ENCODE measurements around the gene SH3RF1.
"Not testable (repeated sequence)": the region's sequence is repeated elsewhere in the genome, so short reads cannot be mapped to it uniquely, and the experiment has no call there.

The SH3RF1 gene

DNA sequence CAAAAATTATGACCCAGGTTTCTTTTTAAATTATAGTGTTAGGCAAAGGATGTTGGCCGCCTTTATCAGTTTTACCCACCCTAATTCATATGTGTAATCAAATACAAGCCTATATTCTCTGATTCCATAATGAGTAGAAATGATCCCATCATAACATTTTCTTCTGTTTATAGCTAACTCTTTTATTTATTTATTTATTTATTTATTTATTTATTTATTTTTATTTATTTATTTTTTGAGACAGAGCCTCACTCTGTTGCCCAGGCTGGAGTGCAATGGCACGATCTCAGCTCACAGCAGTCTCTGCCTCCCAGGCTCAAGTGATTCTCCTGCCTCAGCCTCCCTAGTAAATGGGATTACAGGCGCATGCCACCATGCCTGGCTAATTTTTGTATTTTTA, 7.1 kb upstream of the SH3RF1 start:
- in situ Hi-C loops (cut with MboI; ENCODE audit: low sequenced_read_pairs): not testable (repeated sequence)

DNA sequence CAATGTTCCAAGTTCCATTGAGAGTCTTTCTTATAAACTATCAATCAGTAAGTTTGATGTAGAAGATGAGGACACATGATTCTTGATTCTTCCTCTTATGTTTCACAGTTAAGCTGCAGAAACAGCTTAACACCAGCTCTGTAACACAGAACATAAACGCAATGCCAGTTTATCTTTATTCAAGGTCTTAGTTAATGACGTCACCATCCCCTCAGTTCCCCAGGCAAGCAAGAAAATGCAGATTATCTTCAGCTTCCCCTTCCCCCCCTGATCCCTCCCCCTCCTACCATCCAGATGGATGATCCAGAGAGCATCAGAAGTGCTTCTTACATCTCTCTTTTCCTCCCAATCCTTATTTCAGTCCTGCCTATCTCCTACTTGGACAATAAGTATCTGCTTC, 4.4 kb upstream of the SH3RF1 start:
- in situ Hi-C loops (cut with MboI; ENCODE audit: low sequenced_read_pairs): no loop called here

DNA sequence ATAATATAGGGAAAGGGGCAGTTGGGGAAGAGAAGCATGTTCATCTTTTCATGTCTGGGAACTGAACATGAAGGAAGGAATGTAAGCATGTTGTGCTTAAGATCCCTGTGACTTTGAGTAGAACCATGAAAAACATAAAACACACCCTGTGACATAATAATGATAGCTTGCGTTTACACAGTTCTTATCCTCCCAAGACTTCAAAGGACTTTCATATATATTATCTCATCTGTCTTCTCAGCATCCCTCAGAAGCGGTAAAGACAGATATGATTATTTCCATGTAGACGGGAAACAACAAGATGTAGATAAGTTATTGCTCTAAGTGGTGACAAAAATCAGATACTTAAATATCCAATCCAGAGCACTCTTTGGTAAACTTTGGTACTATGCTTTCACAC, 3.3 kb upstream of the SH3RF1 start:
- in situ Hi-C loops (cut with MboI; ENCODE audit: low sequenced_read_pairs): no loop called here

DNA sequence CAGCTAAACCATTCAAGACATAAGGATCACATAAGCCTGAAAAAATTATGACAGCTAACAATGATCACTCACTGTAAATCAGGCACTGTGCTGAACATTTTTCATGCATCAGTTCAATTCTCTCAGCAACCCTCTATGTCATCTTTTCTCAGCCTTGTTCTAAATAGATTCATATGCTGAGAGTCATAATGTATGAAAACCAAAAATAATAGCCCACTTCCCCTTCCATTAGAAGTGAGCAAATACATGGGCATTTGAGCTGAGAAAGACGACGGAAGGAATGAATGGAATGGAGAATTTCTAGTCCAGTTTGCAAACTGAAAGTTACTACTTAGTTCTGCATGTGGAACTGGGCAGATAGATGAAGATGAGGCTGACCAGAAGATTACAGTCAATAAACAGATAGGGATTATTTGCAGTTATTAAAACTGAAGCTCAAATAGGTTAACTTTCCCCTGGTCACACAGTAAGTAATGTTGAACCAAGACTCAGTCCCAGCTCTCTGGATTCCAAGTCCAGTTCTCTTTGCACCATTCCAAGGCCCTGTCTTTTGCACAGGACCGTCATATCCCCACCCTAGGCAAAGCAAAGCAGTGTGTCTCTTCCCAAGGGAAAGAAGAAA, 1.6 kb upstream of the SH3RF1 start:
- in situ Hi-C loops (cut with MboI; ENCODE audit: low sequenced_read_pairs): no loop called here

DNA sequence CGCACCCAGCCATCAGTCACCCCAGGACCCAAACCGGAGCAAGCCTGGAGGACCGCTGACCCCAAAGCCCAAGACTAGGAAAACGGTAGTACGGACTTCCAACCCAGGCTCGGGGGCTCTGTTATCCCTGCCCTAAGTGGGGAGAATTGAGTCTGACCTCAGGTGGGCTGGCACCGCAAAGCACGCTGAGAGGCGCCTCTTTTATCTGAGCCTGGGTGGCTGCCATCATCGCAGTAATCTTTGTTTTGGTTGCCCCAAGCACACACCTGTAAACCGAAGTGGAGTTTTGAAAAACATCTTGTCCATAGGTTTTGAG, 894 bp upstream of the SH3RF1 start:
- in situ Hi-C loops (cut with MboI; ENCODE audit: low sequenced_read_pairs): no loop called here

DNA sequence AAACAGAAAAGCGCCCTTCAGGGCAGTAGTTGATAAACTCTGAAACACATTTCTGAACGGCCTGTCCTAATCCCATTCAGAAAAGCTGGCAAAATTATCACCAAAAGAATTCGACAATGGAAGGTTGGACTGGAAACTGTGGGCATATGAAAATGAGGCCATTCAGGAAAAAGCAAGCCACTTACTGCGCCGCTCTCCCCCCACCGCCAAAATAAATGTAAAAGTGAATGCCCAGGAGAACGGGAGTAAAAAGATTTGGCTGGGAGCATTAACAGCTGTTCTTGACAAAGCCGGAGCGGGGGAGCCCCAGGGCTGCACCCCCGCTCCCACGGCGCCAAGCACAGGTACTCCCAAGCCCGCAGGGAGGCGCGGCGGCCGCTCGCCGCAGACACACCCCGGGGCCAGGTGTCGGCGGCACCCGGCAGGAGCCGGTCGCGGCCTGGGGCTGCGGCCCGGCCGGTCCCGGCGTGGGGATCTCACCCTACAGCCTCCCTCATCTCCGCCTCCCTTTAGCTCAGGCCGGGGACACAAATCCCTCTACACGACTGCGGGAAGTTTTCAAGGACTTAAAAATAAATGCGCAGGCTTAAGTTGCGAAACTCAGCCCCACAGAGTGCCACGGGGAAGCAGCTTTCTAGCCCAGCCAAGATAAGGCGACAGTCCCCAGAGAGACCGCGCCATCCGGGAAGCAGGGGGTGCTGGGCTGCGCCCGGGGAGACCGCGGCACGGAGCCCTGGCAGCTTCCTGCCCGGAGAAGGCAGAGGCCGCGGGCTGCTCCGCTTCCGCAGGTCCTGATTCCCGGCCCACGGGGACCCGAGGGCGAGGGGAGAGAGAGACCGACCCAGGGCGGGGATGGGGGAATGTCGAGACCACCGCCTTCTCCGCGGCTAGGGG, 593 bp downstream of the SH3RF1 start:
- in situ Hi-C loops (cut with MboI; ENCODE audit: low sequenced_read_pairs): no loop called here

DNA sequence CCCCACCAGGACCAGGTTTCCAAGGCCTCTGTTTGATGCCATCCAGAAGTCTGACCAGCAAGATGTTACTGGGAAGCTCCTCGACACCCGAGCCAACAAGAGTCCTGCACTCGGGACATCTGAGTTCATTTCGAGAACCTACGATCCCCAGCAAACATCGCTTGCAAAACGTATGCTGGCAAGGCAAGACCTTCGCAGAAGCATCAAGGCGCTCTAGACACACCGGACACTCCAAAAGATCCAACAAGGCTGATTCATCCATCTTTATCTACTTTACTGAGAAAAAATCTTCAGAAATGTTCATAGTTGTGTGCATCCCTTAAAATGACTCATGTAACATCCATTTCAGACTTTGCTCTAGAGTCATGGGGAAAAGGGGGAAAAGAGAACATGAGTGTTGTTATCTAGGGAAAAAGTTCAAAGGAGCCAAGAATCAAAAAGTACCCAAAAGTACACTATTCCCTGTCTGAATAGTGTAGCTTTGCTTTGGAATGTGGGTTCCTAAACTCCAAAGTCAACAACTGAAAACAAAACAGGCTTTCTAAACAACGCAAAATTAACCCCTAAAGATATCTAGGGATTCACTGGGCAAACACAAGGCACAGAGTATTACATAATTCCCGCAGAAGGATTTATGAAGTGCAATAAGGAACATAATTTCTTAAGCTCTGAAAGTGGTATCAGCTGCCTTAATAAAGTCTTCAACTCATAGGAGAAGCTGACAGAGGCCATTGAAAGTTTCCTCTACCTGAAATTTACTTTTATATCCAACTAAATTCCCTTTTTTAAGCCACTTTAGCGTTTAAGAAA, 1.6 kb downstream of the SH3RF1 start:
- in situ Hi-C loops (cut with MboI; ENCODE audit: low sequenced_read_pairs): no loop called here

DNA sequence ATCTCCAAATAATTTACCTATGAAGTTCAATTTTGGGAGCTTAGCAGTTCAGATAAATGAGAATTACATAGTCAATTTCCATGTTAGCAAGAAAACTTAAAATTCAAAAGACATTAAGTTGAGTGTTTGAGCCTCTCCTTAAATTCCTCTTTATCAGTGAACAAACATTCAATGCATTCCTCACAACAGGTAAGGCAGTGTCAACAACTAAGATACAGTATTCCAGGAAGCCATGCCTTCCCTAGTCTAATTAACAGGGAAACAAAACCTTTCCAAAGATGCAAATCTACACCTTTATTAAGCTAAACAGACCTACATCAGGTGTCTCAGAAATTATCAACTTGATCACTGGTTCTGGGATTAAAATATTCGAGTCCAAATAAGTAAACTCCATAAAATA, 3.7 kb downstream of the SH3RF1 start:
- in situ Hi-C loops (cut with MboI; ENCODE audit: low sequenced_read_pairs): no loop called here

DNA sequence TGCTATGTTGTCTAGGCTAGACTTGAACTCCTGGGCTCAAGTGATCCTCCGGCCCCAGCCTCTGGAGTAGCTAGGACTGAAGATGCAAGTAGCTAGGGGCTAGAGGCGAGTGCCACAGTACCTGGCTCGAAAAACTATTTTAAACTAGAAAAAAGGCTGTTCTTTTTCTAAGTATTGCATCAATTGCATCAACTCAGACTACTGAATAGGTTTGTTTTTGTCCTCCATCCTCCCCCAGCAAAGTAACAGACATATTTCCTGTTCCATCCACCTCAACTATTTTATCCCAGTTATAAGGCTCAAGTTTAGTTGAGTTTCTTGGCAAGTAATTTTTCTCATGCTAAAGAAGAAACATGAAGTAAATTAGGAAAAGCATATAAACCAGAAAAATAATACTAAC, 4.1 kb downstream of the SH3RF1 start:
- in situ Hi-C loops (cut with MboI; ENCODE audit: low sequenced_read_pairs): no loop called here

DNA sequence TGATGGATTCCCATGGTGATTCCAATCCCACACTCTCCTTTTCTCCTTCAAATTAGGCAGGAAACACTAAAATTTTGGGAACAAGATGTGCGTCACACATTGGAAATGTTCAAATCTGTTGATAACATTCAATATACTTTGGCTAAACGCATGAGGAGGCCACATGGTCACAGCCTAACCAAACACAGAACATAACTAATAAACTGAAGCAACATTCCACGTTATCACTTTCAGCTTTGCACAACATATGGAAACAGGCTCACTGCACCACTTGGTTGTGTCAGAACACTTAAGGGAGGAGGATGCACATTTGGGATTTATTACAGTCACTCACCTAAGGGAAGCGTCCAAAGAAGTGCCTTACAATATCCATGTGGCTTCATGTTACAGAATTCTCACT, 4.7 kb downstream of the SH3RF1 start:
- in situ Hi-C loops (cut with MboI; ENCODE audit: low sequenced_read_pairs): no loop called here

DNA sequence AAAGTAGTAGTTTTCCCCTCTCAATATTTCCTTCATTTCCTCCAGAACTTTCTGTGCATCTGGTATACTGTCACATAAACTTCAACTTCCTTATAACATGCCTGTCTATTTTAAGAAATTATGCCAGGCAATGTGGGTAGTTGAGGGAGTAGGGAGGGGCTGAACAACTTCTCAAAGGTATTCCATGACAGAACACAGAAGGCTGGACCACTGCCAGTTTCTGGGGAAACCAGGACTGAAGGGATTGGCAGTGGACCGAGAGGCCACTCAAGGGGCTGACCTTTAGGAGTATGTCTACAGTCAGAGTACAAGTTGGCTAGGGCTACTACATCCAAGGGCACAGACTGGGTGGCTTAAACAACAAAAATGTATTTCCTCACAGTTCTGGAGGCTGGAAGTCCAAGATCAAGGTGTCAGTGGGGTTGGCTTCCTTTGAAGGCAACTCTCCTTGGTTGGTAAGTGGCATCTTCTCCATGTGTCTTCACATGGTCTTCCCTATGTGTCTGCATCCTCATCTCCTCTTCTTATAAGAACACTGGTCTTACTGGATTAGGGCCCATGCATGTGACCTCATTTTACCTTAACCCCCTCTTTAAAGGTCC, 6.9 kb downstream of the SH3RF1 start:
- in situ Hi-C loops (cut with MboI; ENCODE audit: low sequenced_read_pairs): no loop called here

DNA sequence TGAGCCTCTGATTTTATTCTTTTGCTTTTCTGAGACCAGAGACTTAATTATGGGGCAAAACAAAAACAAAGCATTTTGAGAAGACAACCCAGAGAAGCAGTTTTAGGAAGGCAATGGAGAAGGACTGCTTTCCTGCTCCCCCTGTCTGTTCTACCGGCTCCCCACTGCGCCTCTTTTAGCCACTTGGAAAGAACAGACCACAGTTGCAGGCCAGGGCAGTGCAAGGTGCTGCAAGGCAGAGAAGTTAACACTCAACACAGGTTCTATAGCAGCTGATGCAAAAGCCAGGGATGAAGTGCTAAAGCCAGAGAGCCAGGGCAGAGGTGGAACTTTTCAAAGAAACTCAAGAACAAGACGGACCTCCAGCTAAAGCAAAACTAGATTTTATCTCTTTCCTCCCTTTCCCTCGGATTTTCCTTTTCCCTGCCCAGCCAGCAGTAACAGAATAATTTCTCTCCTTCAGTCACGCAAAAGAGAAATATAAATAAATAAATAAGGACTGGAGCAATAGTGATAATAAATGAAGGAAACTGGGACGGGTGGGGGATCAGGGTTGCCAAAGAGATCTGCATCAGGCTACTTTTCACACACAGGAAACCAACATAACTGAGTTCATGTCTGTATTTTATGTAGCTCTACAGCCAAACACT, 10.4 kb downstream of the SH3RF1 start:
- in situ Hi-C loops (cut with MboI; ENCODE audit: low sequenced_read_pairs): no loop called here

DNA sequence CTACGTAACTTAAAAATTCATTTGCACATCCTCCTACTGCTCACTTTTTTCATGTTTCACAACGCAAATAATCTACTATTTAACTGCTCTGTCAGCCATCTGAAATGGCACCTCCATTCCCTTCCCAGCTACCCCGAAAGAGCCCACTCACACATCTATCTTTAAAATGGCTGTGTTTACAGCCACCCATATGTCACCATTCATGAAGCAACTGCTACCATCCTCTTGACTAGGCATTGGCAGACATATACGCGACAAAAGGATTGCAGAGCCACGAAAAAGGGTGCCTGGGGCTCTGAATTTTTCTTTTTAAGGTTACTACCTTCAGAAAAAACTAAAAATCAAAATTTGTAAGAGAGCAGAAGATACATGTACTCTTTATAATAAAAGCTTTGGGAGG, 11.5 kb downstream of the SH3RF1 start:
- in situ Hi-C loops (cut with MboI; ENCODE audit: low sequenced_read_pairs): no loop called here

DNA sequence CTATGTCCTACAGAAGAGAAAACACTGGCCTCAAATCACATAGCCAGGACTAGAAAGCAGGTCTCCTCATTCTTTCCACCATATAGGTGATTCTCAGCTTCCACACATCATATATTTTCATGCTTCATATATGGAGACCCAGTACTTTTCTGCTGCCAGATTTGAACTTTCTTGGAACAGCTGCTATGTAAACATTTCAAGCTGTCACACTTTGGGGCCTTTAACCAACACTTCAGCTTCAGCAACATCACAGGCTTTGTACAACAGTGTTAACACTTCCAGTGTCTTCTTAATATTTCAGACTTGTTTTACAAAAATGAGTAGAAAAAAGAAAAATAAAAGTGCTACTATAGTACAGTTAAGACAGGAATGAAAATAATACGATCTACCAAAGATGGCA, 12.6 kb downstream of the SH3RF1 start:
- in situ Hi-C loops (cut with MboI; ENCODE audit: low sequenced_read_pairs): no loop called here

DNA sequence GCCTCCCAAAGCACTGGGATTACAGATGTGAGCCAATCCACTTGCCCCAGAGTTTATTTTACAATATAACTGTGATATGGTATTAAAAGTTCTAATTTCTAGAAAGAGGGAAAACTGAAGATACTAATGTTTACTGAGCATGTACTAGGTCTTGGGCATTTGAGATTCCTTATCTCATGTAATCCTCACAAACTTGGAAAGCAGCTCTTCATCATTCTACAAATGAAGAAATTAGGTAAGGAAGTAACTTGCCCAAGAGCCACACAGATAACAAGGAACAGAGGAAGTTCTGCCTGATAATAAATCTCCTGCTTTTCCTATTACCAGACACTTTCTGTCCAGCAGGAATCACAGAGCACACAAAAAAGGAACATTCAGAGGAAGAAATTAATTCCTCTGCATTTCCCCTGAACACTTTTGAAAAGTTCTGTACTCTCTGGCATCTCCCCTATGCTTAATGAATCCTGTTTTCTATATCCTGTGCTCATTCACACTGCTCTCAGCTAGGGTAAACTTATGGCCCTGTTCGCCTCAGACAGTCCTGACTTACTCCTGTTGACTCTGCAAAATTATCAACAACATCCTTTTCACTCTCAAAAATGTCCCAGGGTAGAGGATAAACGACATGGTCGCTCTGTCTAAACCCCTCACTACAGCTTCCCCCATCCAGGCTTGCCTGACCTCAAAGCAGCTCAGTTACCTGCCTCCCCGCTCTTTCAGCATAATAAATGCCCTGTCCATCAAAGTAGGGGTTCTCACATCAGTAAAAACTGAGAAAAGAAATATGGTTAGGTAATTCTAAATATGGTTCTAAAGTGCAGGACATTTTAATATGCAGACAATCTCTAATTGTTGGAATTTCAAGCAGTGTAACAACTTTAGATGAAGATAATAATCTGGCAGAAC, 13.6 kb downstream of the SH3RF1 start:
- in situ Hi-C loops (cut with MboI; ENCODE audit: low sequenced_read_pairs): no loop called here

DNA sequence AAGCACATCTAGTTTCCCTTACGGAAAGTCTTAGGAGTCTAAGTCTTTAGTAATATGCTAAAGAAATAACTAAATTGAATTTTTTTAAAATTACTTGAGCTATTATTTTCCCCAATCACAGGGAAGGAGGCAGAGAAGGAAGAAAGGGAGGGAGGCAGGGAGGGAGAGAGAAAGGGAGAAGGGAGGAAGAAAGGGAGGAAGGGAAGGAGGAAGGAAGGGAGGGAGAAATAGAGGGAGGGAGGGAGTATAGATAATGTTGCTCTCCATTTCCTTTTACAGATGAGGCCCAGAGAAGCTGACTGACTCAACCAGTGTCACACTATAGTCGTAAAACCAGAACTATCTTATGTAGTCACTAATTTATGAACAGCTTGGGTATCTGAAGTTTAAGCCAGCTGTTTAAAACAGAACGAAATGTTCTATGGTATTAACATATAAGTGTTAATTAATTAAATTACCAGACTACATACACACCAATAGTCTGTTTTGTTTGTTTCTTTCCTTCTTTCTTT, 14.6 kb downstream of the SH3RF1 start:
- in situ Hi-C loops (cut with MboI; ENCODE audit: low sequenced_read_pairs): no loop called here

DNA sequence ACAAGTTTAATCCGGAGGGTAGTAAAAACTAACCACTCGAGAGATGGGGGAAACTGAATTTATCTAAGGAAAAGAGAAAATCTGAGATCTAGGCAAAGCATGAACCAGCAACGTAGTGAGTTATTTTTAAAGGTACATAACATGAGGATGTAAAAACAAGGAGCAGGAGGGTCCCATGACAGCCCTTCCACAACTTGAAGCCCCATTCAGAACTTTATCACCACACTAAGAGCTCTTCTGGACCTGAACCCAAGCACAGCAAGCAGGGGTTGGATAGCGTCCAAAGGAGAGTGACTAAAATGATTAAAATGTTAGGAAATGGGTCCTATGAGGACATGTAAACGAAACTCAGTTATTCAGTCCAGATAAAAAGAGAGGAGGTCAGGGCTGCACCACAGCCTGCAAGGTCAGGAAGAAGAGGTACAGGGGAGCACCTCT, 16.2 kb downstream of the SH3RF1 start:
- in situ Hi-C loops (cut with MboI; ENCODE audit: low sequenced_read_pairs): no loop called here

DNA sequence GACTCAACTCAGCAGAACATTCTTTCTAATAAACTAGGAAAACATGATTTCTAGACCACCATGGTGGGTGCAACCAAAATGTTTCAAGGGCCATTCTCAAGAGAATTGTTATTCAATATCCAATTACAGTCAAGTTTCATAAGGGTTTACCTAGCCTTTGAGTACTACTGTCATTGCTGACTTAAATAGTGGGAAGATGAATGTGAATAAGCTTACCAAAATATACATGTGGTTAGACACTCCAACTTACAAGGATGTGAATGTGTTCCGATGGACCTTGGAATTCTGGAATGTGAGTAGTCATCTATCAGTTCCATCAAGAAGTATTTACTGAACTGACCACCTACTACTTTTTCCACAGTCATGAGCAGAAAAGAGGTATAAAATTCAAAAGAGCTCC, 16.9 kb downstream of the SH3RF1 start:
- in situ Hi-C loops (cut with MboI; ENCODE audit: low sequenced_read_pairs): no loop called here

DNA sequence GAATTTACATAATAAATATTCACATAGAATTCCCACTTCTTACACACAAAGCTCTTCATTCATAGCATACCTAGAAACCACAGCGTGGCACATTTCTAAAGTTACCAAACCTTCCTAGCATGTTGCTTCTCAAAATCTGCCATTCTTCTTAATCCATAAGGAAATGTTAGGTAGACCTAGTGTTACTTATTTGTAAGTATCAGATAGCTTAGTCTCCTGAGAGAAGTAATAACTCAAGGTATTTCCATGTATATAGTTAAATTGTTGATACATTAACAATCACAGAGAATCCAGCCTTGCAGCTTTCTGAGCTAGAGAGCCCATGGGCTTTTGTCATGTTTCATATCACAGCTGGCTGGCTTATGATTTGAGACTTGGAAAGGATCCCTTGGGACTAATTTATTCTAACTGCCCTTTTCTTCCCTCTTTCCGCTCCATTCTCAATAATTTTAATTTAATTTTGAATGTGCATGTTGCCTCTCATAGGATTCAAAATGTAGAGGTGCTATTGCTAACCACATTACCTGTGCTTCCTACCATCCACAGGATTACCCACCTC, 17.6 kb downstream of the SH3RF1 start:
- in situ Hi-C loops (cut with MboI; ENCODE audit: low sequenced_read_pairs): no loop called here
